PC-9 (cell line): Measurements from ENCODE around the gene VAV2.

Experiments used
- CTCF ChIP-seq: fragments of 200-600 bp; sonication (generic); conservative IDR thresholded peaks from 2 replicates; pipeline ENCODE4 v1.6.1; 2017; ENCODE audit warnings: mixed run types, antibody characterized with exemption, mild to moderate bottlenecking, moderate library complexity
- EZH2 ChIP-seq: fragments of 200-600 bp; sonication (generic); IDR thresholded peaks from 2 replicates; pipeline ENCODE4 v1.8.0; 2017; ENCODE audit warnings: antibody characterized with exemption, low read depth

GRCh38 chr9:133818444-133818843 is 173.7 kb downstream of the VAV2 start:
- TF ChIP-seq CTCF: no peak
- TF ChIP-seq EZH2: no peak
